GM12864 (cell line): Measurements from ENCODE around the gene SOHLH2.

Source experiments
- DNase-seq: peaks from one replicate; pipeline ENCODE4 v3.0.0-alpha.2; 2011; ENCODE audit warnings: low read depth
- H3K4me3 ChIP-seq: 2 replicates; pipeline ENCODE4 v1.5.1; 2011; ENCODE audit warnings: mild to moderate bottlenecking, low read depth, low read length, control low read depth
- TF ChIP-seq, protein P1 (sequence below): IDR thresholded peaks from 2 replicates; pipeline ENCODE4 v1.5.1; 2011; ENCODE audit warnings: low read depth, mild to moderate bottlenecking, moderate library complexity, low read length, control low read depth, inconsistent platforms; ENCODE audit errors: missing control alignments

The SOHLH2 gene

DNA sequence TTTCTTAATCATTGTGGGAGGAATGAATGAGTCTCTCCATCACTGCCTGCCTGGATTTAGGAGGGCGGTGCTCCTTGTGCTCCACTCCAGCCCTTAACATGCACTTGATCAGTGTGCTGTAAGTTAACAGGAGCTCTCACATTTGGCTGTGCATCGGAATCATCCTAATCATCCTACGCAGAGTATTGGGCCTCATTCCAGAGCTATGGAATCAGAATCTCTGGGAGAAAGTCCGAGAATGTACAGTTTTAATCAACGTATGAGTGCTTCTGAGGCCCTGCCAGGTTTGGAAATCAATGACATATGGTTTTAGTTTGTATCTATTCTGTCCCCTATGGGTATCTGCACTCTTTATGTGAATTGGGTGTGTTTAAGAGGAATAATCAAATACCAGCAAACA lies 48.3 kb downstream of the SOHLH2 start:
- DNase-seq, result no peak
- no peak overlapping the region for H3K4me3 ChIP-seq
- TF ChIP-seq, protein P1, sequence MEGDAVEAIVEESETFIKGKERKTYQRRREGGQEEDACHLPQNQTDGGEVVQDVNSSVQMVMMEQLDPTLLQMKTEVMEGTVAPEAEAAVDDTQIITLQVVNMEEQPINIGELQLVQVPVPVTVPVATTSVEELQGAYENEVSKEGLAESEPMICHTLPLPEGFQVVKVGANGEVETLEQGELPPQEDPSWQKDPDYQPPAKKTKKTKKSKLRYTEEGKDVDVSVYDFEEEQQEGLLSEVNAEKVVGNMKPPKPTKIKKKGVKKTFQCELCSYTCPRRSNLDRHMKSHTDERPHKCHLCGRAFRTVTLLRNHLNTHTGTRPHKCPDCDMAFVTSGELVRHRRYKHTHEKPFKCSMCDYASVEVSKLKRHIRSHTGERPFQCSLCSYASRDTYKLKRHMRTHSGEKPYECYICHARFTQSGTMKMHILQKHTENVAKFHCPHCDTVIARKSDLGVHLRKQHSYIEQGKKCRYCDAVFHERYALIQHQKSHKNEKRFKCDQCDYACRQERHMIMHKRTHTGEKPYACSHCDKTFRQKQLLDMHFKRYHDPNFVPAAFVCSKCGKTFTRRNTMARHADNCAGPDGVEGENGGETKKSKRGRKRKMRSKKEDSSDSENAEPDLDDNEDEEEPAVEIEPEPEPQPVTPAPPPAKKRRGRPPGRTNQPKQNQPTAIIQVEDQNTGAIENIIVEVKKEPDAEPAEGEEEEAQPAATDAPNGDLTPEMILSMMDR, result no peak

DNA sequence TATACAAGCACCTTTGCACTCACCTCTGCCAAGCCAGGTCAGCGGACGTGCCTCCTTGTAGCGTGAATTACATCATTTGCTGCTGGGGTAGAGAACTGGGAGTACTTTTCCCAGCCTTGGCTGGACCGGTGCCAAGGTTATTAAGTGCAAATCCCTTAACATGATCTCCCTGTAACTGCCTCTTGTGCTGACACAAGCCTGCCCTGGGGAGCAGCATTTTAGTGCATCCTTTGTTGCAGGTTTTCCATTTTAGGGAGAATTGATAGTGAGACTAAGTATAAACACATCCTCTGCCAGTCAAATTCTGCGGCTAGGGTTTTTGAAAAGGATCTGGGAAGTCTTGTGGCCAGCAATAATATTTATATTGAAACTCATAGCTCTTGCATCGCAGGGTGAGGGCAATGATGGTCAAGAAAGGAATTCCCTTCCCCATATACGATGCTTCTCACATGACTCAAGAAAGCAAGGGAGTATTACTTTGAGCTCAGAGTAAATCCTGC lies 50.5 kb downstream of the SOHLH2 start:
- H3K4me3 ChIP-seq, result no peak overlapping the region
- TF ChIP-seq, protein P1, result no peak
- DNase-seq, result no peak

DNA sequence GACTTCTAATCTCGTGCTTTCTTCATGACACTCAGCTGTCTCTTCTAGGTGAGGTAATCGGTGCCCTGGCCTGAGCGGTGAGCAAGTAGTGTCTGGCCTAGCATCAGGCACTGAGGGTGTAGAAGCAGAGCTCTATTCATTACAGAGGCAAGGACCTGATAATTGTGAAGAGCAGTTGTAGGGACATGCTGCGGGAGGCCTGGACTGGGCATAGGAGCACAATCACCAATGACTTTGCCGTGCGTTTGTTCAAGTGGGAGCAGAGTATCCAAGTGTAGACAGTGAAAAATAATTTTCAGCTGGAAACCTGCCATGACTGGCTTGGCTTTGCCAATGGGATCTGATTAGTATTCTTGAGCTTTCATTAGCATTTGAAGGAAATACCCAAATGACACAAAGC lies 51.1 kb downstream of the SOHLH2 start:
- TF ChIP-seq, protein P1, result no peak
- no peak for DNase-seq
- H3K4me3 ChIP-seq, result no peak overlapping the region

DNA sequence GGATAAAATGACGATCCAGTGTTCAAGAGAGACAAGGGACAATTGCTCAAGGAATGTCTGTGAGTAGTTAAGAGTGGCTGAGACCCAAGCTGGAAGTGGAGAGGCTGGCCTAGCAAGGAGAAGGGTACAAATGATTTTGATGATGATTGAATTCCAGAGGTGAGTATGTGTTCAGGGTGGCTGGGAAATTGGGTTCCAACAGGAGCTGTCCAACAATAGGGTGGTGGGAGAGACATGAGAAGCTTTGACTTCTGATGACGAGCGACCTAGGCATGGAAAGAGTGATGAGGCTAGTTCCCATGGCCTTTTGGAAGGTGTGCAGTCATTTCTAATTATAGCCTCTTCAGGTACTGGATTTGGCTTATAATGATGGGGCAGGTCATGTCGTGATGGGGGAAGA lies 54.1 kb downstream of the SOHLH2 start:
- DNase-seq, result no peak
- no peak overlapping the region for H3K4me3 ChIP-seq
- TF ChIP-seq, protein P1, result no peak

DNA sequence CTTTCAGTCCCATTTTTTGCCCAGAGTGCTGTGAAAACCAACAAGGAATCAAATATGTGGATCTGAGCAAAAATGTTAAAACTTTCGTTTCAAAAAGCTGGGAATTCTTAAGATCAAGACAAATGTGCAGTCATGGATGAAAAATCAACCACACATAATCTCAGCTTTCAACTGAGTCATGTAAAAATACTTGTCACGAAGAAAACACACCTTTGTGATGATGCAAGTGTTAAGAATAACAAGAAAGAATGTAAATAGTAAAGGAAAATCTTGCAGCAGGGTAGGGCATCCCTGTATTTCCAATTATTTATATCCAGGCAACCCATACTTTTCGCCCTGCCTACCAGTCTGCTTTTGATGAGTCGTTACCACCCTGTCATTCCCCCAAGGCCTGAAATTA lies 55.7 kb downstream of the SOHLH2 start:
- no peak overlapping the region for H3K4me3 ChIP-seq
- no peak for DNase-seq
- TF ChIP-seq, protein P1, result no peak

DNA sequence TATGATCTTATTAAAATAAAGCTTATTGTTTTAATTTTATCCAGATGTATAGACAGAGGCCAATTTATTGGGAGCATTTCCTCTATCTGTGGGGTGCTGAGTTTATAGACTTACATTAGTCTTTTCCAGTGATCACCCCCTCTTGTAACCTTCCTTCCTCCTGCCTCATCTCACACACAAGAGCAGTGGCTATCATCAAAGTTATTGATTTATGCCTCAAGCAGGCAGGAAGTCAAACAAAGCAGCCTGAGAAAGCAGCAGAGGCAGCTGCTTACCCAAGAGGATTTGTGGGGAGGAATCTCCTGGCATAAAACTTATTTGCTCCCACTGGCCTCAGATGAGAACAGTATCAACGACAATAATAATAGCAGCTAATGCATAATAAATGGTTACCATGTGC lies 56.9 kb downstream of the SOHLH2 start:
- TF ChIP-seq, protein P1, result no peak
- H3K4me3 ChIP-seq, result no peak overlapping the region
- DNase-seq, result no peak

DNA sequence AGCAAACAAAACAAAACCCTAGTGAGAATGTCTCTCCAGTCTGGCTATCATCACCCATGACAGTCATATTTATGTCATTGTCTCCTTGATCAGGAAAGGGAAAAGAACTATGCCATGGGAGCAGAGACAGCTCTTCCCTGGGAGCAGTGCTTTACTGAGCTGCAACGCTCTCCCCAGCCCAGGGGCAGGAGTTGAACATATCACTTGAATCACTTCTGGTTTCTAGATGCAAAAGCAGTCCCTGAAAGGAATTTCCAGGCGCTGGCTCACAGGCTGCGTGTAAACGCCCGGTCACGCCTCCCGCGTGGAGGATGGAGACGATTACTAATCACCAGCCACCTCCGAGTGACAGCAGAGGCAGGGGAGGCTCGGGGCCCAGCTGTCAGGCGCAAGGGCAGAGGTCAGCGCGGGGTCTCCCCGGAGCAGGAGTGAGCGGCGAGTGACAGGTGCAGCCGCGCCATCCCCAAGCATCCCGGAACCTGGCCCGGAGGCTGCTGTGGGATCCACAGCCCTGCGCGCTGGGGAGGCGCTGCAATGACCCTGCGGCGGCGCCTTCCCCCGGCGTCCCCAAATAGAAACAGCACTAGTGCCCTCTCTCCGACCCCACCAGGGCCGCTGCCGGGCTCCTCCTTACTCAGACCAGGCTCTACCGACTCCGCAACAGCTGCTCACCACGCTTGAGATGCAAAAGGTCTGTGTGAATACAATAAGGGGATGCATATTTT lies 59.6 kb downstream of the SOHLH2 start:
- TF ChIP-seq, protein P1, result no peak
- H3K4me3 ChIP-seq, result no peak overlapping the region

More for the DNA sequence above, 59.6 kb downstream of the SOHLH2 start:
- DNase-seq, result no peak
